UCSD-AML1 (cell line): Measurements from ENCODE around the gene IFNLR1.

Experiments
- DNase-seq: peaks from one replicate; lab custom pipeline; 2025; ENCODE audit not compliant: unreplicated experiment; lab: John Stamatoyannopoulos, UW

IFNLR1 gene

DNA sequence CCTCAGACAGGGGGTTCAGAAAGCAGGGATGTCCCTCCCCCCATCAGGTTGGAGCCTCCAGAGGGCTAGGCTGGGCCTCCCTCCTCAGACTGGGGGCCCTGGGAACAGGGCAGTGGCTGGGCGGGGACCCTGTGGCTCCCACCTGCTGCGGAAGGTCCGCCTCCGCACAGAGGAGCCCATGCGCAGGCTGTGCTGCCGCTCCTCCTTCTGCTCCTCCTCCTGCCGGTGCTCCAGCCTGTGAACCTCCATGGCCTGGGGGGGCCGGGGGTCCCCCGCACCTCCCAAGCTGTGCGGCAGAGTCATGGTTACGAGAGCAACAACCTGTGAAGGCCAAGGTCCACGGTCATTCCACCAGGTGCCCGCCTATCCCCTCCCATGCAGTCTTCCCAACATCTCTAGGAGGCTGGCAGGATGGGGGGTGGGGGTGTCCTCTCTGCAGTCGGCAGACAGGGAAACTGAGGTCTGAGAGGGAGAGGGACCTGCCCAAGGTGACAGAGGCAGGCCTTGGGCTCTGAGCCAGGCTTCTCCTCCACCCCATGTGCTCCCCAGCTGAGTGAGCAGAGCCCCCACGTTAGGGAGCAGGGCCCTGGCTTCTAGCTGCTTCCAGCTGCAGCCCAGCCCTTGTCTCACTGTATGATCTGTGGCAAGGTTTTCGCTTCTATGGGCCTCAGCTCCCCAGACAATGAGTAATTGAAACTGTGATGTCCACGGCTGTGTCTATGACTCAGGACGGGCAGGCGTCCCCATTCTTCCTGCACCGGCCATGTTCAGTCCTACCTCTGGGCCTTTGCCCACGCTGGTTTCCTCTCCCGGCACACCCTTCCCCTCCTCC, 78.5 kb downstream of the IFNLR1 start:
- no peak for DNase-seq

DNA sequence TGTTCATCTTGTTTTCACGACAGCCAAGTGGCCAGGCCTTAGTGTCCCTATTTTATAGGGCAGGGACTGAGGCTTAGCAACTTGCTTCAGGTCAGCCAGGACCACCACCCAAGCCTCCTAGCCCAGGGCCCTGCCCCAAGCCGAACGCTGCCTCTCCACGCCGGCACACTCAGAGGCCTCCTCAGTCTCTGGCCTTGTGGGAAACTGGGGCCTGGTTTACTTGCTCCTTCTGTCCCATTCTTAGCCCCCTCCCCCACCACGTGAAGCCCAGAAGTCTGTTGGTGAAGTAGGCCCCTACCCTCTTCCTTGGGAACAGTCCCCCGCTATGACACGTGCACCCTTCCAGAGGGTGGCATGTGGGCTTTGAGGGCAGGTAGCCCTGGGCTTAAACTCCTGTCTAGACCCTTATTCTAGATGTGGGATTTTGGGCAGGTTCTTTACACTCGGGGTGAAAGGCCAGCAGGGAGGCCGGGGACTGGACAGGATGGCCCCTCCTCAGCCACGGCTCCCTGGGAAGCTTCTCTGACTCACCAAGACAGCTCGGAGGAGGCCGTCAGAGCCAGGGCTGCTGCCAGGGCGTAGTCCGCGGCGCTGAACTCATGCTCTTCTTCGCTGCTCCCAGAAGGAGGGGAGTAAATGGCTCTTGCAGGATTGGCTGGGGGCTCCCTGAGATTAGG, 79.5 kb downstream of the IFNLR1 start:
- no peak for DNase-seq

DNA sequence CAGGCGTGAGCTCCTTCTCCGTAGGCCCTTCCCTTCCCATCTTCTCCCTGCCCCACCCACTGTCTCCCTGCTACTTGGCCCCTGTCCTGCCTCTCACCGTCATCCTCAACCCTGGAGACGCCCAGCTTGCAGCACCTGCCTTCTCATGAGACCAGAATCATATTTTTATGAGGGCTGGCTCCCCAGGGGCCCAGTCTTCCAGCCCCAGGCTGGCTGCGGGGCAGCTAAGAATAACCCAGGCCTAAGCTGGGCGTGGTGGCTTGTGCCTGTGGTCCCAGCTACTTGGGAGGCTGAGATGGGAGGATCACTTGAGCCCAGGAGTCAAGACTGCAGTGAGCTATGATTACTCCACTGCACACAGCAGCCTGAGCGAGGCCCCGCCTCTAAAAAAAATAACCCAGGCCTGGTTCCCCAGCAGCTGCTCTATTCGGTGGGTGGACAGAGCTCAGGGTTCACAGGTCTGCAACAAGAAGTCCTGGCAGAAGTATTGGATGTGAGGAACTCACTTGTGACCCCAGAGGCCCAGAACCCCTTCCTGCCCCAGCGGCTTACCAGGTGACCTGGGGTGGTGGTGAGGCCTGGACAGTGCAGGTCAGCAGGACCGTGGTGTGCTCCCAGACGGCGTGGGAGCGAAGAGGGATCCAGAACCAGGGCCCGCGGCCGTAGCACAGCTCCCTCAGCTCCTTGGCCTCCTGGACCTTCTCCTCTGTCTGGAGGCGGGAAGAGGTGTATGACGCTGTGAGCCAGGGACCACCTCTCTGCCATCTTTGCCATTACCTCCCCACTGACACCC, 81.5 kb downstream of the IFNLR1 start:
- no peak for DNase-seq

DNA sequence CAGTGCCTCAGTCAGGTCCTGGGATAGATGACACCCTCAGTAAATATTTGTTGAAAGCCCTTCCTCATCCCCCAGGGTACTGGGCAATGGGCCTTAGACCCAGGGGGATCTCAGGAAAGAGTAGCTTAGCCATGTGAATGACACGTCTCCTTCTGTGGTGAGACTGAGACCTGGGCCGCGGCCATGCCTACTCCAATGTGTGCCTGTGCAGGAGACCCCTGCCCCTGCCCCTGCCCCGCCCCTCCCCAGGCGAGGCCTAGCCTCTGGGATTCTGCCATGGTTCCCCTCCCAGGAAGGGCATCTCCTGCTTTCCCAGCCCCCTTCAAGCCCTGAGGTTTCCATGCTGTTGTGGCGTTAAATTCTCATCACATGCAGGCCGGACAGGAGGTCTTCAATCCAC, 82.2 kb downstream of the IFNLR1 start:
- DNase-seq: no peak
